H7 (cell line): Measurements from ENCODE around the gene ATP11A. TPM values are rescaled to one million over a fixed set of nuclear protein-coding genes. Genes with fewer than 3 reads are reported as not detected.

ENCODE experiments used
- DNase-seq: peaks from one replicate; pipeline ENCODE4 v3.0.0; 2012
- H3K27me3 ChIP-seq: 2 replicates; pipeline ENCODE4 v1.6.0; 2011; ENCODE audit warnings: mild to moderate bottlenecking, low read length; ENCODE audit not compliant: control insufficient read depth, insufficient read depth
- H3K36me3 ChIP-seq: replicated peaks from 2 replicates; pipeline ENCODE4 v1.5.1; 2011; ENCODE audit warnings: low read length; ENCODE audit not compliant: control insufficient read depth, insufficient read depth
- H3K4me3 ChIP-seq: 2 replicates; pipeline ENCODE4 v1.5.1; 2011; ENCODE audit warnings: low read depth, mild to moderate bottlenecking, control low read depth, low read length, moderate library complexity; ENCODE audit not compliant: insufficient read depth
- total RNA-seq: library from RNA; depleted of rRNA; stranded (reverse); fragments of >200 nt; shearing (Covaris generic); gene quantifications from 2 replicates; pipeline ENCODE4 v1.2.3, GENCODE V29; 2014

ATP11A gene
- total RNA-seq, 1 experiment from 2014 or later: 9.9 TPM

- Histone ChIP-seq H3K36me3 (no peaks in the 10 kb centered on the region), H3K4me3 (no peak overlapping the region), H3K27me3 (no peaks in the 10 kb centered on the region)
- DNase-seq: no peak
Measured at GRCh38 chr13:112741185-112741755, 51.4 kb downstream of the ATP11A start.

GRCh38 chr13:112741835-112742570, 52.2 kb downstream of the ATP11A start:
- DNase-seq: no peak
- Histone ChIP-seq H3K27me3 (no peaks in the 10 kb centered on the region), H3K36me3 (no peaks in the 10 kb centered on the region), H3K4me3 (no peak overlapping the region)

GRCh38 chr13:112742583-112742982, 52.7 kb downstream of the ATP11A start:
- H3K36me3 ChIP-seq: no peaks in the 10 kb centered on the region
- no peak overlapping the region for H3K4me3 ChIP-seq
- no peaks in the 10 kb centered on the region for H3K27me3 ChIP-seq
- DNase-seq: no peak

- no peak overlapping the region for H3K4me3 ChIP-seq
- H3K27me3 ChIP-seq: no peaks in the 10 kb centered on the region
- H3K36me3 ChIP-seq: no peaks in the 10 kb centered on the region
- DNase-seq: no peak
Measured at GRCh38 chr13:112743451-112744167, 53.8 kb downstream of the ATP11A start.

- DNase-seq: no peak
- H3K27me3 ChIP-seq: no peaks in the 10 kb centered on the region
- H3K36me3 ChIP-seq: no peaks in the 10 kb centered on the region
- no peak overlapping the region for H3K4me3 ChIP-seq
Measured at GRCh38 chr13:112744168-112745021, 54.6 kb downstream of the ATP11A start.

- DNase-seq: no peak
- H3K4me3 ChIP-seq: no peak overlapping the region
- H3K27me3 ChIP-seq: no peaks in the 10 kb centered on the region
- no peaks in the 10 kb centered on the region for H3K36me3 ChIP-seq
Measured at GRCh38 chr13:112746044-112746443, 56.2 kb downstream of the ATP11A start.

- no peak for DNase-seq
- Histone ChIP-seq H3K27me3 (no peaks in the 10 kb centered on the region), H3K4me3 (no peak overlapping the region), H3K36me3 (no peaks in the 10 kb centered on the region)
Measured at GRCh38 chr13:112747256-112747655, 57.4 kb downstream of the ATP11A start.

- no peak overlapping the region for H3K4me3 ChIP-seq
- no peak for DNase-seq
- no peaks in the 10 kb centered on the region for H3K27me3 ChIP-seq
- H3K36me3 ChIP-seq: no peaks in the 10 kb centered on the region
Measured at GRCh38 chr13:112748947-112749735, 59.3 kb downstream of the ATP11A start.

- DNase-seq: no peak
- no peaks in the 10 kb centered on the region for H3K36me3 ChIP-seq
Measured at GRCh38 chr13:112750570-112750969, 60.7 kb downstream of the ATP11A start.

GRCh38 chr13:112751617-112752016, 61.8 kb downstream of the ATP11A start:
- no peak for DNase-seq
- H3K4me3 ChIP-seq: no peak overlapping the region
- no peaks in the 10 kb centered on the region for H3K36me3 ChIP-seq
- H3K27me3 ChIP-seq: no peaks in the 10 kb centered on the region

More at GRCh38 chr13:112750570-112750969, 60.7 kb downstream of the ATP11A start:
- no peak overlapping the region for H3K4me3 ChIP-seq
- H3K27me3 ChIP-seq: no peaks in the 10 kb centered on the region

- Histone ChIP-seq H3K27me3 (no peaks in the 10 kb centered on the region), H3K36me3 (no peaks in the 10 kb centered on the region), H3K4me3 (no peak overlapping the region)
- no peak for DNase-seq
Measured at GRCh38 chr13:112752211-112752610, 62.4 kb downstream of the ATP11A start.

GRCh38 chr13:112752711-112753541, 63.1 kb downstream of the ATP11A start:
- no peak for DNase-seq
- Histone ChIP-seq H3K4me3 (no peak overlapping the region), H3K36me3 (no peaks in the 10 kb centered on the region), H3K27me3 (no peaks in the 10 kb centered on the region)

- DNase-seq: no peak
- no peaks in the 10 kb centered on the region for H3K27me3 ChIP-seq
- H3K36me3 ChIP-seq: no peaks in the 10 kb centered on the region
- no peak overlapping the region for H3K4me3 ChIP-seq
Measured at GRCh38 chr13:112753833-112754232, 64.0 kb downstream of the ATP11A start.
